ACC112 (cell line): ENCODE data around the gene PLA2R1.

Source experiments
- H2AFZ ChIP-seq: fragments of 200-600 bp; sonication (generic); one replicate; pipeline ENCODE4 v1.6.0; 2017; ENCODE audit warnings: antibody characterized with exemption, low read length; ENCODE audit not compliant: unreplicated experiment
- H3K27ac ChIP-seq: fragments of 200-600 bp; sonication (generic); 2 replicates; pipeline ENCODE4 v1.5.1; 2014; ENCODE audit warnings: low read depth, mild to moderate bottlenecking, antibody characterized with exemption, low read length, moderate library complexity
- H3K27me3 ChIP-seq: fragments of 200-600 bp; sonication (generic); 2 replicates; pipeline ENCODE4 v1.6.1; 2014; ENCODE audit warnings: mild to moderate bottlenecking, antibody characterized with exemption, low read length, moderate library complexity, mixed read lengths; ENCODE audit not compliant: insufficient read depth
- H3K36me3 ChIP-seq: fragments of 200-600 bp; sonication (generic); 2 replicates; pipeline ENCODE4 v1.6.1; 2016; ENCODE audit warnings: mild to moderate bottlenecking, antibody characterized with exemption, low read length, moderate library complexity, mixed read lengths; ENCODE audit not compliant: insufficient read depth
- H3K4me1 ChIP-seq: fragments of 200-600 bp; sonication (generic); one replicate; pipeline ENCODE4 v1.6.1; 2016; ENCODE audit warnings: low read length, mixed read lengths; ENCODE audit not compliant: insufficient read depth, unreplicated experiment, control insufficient read depth
- H3K4me3 ChIP-seq: fragments of 200-600 bp; sonication (generic); 2 replicates; pipeline ENCODE4 v1.5.1; 2014; ENCODE audit warnings: mild to moderate bottlenecking, low read depth, low read length
- H3K79me2 ChIP-seq: fragments of 200-600 bp; sonication (generic); one replicate; pipeline ENCODE4 v1.6.0; 2016; ENCODE audit warnings: low read length; ENCODE audit not compliant: control insufficient read depth, unreplicated experiment, insufficient read depth

Gene PLA2R1

GRCh38 chr2:159895258-159896065 is 167.0 kb downstream of the PLA2R1 start:
- no peak overlapping the region for H2AFZ ChIP-seq
- no peaks in the 10 kb centered on the region for H3K27me3 ChIP-seq
- H3K27ac ChIP-seq, result no peak overlapping the region
- H3K4me1 ChIP-seq, result peaks cover 11% of the 10 kb centered on the region
- no peaks in the 10 kb centered on the region for H3K79me2 ChIP-seq
- no peaks in the 10 kb centered on the region for H3K36me3 ChIP-seq
- no peak overlapping the region for H3K4me3 ChIP-seq

- H3K4me3 ChIP-seq, result no peak overlapping the region
- no peak overlapping the region for H3K27ac ChIP-seq
- H3K27me3 ChIP-seq, result no peaks in the 10 kb centered on the region
- no peaks in the 10 kb centered on the region for H3K36me3 ChIP-seq
- H2AFZ ChIP-seq, result no peak overlapping the region
- peaks cover 11% of the 10 kb centered on the region for H3K4me1 ChIP-seq
- no peaks in the 10 kb centered on the region for H3K79me2 ChIP-seq
Observed at GRCh38 chr2:159894145-159894838, 168.1 kb downstream of the PLA2R1 start.

GRCh38 chr2:159892990-159893810 is 169.2 kb downstream of the PLA2R1 start:
- no peaks in the 10 kb centered on the region for H3K79me2 ChIP-seq
- no peaks in the 10 kb centered on the region for H3K27me3 ChIP-seq
- H2AFZ ChIP-seq, result no peak overlapping the region
- no peak overlapping the region for H3K27ac ChIP-seq
- no peak overlapping the region for H3K4me3 ChIP-seq
- H3K36me3 ChIP-seq, result no peaks in the 10 kb centered on the region
- peaks cover 11% of the 10 kb centered on the region for H3K4me1 ChIP-seq

GRCh38 chr2:159891917-159892730 is 170.3 kb downstream of the PLA2R1 start:
- no peaks in the 10 kb centered on the region for H3K36me3 ChIP-seq
- no peaks in the 10 kb centered on the region for H3K27me3 ChIP-seq
- no peak overlapping the region for H3K4me3 ChIP-seq
- H3K27ac ChIP-seq, result no peak overlapping the region
- H3K79me2 ChIP-seq, result no peaks in the 10 kb centered on the region
- H3K4me1 ChIP-seq, result peaks cover 11% of the 10 kb centered on the region
- no peak overlapping the region for H2AFZ ChIP-seq

DNA sequence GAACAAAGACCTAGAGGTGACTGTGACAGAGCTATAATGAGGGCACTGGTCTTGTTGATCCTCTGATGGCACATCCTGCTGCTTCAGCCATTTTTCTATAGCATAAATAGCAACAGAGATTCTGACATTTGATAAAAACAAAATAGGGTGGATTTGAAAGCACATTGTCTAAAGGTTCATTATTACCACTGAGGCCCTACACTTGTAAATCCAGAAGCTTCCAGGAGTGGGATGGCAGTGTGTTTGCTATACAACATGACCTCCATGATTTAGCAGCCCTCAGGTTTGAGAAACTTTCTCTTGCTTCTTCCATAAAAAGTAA is 171.2 kb downstream of the PLA2R1 start:
- Histone ChIP-seq H3K36me3 (no peaks in the 10 kb centered on the region), H3K79me2 (no peaks in the 10 kb centered on the region), H3K27ac (no peak overlapping the region)

GRCh38 chr2:159890551-159891266 is 171.7 kb downstream of the PLA2R1 start:
- H2AFZ ChIP-seq, result no peak overlapping the region
- no peaks in the 10 kb centered on the region for H3K27me3 ChIP-seq
- H3K4me1 ChIP-seq, result peaks cover 11% of the 10 kb centered on the region
- no peaks in the 10 kb centered on the region for H3K79me2 ChIP-seq
- H3K36me3 ChIP-seq, result no peaks in the 10 kb centered on the region
- no peak overlapping the region for H3K27ac ChIP-seq
- no peak overlapping the region for H3K4me3 ChIP-seq

More for the DNA sequence above, 171.2 kb downstream of the PLA2R1 start:
- H3K4me3 ChIP-seq, result no peak overlapping the region
- peaks cover 11% of the 10 kb centered on the region for H3K4me1 ChIP-seq
- H2AFZ ChIP-seq, result no peak overlapping the region
- no peaks in the 10 kb centered on the region for H3K27me3 ChIP-seq

DNA sequence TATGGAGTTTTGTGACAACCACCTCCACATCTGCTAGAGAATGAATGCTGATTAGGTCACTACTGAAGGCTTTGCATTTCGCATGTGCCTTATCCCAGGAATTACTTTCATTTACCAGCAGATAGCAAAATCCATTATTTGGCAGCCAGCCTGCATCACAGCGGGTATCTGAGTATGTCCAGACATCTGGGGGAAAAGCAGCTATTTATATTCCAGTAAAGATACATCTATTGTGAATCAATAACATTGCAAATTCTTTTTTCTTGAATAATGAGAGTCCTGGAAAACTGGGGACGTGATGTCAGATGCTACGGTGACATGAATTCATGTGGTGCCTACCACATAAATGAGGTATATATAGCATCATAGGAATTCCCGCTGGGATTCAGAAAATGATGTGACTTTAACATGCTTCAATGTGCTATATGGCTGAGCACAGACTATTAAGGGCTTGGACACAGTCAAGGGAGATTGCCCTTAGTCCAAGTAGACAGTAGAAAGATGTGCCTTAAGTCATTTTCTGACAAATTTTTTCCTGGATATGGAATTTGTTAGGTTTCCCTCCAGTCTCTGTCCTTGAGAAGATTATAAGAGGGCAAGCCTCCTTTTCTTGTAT is 180.2 kb downstream of the PLA2R1 start:
- Histone ChIP-seq H2AFZ (no peak overlapping the region), H3K36me3 (no peaks in the 10 kb centered on the region)

More for the DNA sequence above, 180.2 kb downstream of the PLA2R1 start:
- Histone ChIP-seq H3K27me3 (no peaks in the 10 kb centered on the region), H3K79me2 (no peaks in the 10 kb centered on the region), H3K4me3 (no peak overlapping the region), H3K27ac (no peak overlapping the region), H3K4me1 (peaks cover 11% of the 10 kb centered on the region)
